GM18517 (cell line): ENCODE results near the gene VSIG4.

Experiments
- ATAC-seq: cut with Tn5 transposase; IDR thresholded peaks from one replicate; pipeline ENCODE4 v1.9.1; 2021; ENCODE audit warnings: mild to moderate bottlenecking, moderate library complexity; ENCODE audit not compliant: unreplicated experiment

The VSIG4 gene

DNA sequence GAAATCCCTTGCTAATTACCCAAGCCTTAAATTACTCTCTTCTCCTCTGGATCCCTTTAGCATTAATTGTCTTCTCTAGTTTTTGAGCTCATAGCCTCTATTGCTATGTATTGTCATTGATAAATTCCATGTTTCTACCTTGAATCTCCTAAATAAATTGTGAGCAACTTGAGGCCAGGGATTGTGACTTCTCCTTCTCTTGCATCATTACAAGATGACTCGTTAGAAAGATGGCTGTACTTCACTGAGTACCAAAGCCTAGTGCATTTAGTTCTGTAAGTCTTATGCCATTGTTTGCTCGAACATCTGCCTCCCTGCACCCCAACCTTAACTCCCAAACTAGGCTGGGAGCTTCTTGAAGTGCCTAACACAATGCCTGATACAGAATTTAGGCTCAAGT lies 15.3 kb downstream of the VSIG4 start:
- ATAC-seq: no peak

DNA sequence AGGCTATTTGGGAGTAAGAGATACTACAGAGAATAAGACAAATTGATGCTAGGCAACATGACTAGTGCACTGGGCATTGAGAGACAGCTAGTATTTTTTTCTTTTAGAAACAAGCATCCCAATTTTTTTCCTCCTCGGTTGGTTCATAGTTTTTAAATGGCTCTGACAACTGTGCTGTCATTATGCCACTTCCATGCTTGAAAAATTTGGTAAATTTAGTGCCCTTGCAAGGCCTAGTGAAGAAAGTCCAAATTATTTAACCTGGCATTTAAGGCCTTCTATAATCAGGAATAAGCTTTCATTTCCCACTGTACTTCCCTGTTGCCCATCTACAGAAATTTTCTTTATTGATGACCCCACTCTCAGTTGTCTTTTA lies 15.8 kb downstream of the VSIG4 start:
- ATAC-seq: no peak

DNA sequence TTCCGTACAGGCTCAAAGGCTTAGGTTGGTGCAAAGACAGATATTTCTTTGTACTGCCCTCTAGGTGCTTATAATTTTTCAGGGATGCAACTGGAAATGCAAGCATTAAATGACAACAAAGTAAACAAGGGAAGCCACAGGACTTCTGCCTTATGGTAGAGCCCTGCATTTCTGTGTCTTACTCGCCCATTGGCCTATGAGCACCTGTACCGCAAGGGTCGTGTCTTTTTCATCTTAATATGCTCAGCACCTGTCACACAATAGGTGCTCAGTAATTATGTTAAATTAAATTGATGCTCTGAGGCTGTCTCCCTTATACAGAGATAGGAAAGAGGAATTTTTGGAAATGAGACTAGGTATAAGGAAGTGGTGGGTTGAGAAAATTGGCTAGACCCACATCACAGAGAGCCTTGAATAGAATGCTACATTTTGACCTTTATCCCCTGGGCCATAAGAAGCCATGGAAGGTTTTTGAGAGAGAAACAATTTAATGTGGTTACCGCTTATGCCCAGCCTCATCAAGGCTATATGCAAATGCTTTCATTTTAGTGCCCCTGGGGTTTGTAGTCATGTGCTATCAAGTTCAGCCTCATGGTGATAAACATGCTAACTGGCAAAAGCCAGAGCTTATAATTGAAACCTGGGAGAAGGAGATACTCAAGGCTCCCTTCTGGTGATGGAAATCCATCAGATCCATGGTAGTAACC lies 16.3 kb downstream of the VSIG4 start:
- no peak for ATAC-seq

DNA sequence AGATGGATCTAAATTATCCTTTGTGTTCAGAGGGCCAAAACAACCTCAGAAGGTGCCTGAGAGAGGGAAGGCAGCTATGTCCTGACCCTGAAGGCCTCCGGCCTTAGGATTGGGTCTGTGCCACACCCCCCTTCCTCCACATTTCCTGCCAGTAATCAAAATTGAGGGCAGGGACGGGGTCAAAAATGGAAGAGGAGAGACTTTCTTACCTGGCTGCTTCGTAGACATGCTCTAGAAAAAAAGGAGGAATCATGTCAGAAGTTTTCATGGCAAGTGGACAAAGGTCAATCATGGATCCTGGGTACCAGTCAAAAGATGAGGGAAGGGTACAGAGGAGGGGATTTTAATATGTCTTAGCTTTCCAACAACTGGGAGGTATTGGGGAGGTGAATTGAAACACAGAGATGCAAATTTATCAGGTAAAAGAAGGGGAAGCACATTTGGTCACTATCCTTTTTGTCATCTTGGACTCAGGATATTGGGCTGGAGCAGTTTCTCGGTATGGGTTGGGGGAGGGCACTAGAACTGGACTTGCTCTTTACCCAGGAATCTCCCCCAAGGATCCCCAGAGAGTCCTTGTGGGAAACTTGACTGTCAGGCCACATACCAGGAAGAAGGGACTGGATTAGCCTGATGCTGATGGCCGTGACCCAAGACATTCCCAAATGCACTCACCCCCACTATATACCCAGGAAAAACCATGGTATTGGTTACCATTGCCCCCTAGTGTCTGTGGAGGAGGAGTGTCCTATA lies 17.1 kb downstream of the VSIG4 start:
- ATAC-seq: no peak

DNA sequence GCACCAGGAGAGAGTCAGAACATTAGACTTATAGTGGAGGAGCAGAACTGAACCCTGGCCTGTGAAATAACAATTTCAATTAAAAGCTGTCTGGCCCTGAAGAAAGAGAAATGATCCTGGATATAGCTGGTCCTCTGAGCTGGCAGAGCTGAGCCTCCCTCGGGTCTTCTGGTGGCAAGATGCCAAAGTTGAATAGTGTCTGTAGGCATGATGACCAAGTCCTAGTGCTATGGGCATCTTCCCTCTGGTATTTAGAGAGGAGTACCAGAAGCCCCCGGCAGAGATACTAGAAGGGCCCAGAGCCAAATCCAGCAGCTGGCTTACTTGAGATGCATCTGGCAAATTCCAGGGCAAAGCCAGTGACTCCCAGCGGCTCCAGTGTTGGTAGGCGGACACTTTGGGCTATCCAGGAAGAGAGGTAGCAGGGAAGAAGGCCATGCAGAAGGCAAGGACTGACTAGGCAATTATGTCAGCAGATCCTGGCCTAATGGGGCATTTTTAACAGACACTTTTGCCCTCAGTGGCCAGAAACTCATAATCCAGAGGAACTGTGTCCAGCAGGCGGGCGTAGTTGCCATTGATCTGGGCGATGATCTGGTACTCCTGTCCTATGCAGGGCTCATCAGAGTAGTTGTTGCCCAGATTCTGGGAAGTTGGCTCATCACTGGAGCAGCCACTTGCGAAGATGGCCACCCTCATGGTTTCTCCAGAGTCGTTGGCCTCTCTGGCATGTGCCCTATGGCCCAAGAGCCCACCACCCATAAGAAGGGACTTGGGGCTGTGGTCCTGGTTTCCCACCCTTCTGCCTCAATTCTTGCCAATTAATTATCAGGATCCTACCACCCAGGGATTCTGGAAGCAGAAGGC lies 17.9 kb downstream of the VSIG4 start:
- ATAC-seq: no peak

DNA sequence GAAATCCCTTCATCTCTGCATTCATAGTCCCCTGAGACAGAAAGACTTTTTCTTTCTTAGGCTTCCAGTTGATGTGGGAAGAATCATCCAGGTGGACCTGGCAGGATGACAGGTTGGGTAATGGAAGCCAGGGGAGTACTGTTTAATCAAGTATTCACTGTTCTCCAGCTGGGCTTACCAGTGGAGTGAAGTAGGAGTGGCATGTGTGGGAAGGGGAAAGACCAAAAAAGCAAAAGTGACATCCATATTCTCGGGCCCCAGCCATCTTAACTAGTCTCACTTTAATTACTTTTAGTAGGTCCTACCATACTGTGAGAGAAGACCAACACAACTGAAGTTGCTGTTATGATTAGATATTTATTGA lies 18.5 kb downstream of the VSIG4 start:
- ATAC-seq: no peak

DNA sequence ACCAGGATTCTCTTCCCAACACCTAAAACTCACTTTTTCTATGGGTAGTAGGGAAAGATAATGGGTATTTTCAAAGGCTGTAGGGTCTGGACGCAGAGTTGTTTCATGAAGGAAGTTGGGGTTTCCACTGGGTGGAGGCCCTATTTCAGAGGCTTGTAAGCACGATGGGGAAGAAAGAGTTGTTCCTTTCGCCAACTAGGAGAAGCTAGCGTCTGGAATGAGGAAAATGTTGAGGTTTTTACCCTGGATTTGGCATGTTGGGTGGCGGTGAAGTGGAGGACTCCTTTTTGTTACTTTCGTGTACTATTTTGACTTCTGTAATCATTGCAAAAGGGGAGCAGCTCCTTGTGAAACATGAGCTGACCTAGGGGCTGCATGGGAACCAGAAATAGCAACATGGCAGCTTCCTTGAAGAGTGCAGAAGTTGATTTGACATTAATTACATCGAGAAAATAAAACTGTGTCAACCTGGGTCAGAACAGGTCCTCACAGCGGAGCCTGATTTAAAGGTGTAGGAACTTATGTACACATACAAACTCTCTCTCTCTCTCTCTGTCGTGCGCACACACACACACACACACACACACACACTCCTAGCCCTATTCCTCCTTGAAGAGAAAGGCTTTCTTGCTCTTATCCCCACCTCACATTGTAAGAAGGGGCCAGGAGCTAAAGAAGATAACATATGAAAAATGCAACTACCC lies 19.1 kb downstream of the VSIG4 start:
- ATAC-seq: no peak

DNA sequence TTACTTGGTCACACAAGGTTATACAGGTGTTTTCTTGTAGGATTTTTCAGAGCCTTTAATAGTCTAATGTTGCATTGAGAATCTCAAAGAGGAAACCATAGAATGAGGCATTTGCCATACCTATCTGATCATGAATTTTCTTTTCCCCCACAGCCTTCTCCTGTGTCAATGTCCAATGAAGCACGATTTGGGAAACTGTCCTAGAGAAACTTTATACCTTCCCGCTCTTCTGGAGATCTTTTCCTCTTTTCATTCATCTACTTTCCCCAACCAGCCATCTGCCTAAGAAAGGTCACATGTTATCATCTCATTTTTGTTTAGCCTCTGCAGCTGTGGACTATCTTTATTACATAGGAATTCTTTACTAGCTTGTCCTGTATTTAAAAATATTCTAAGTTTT lies 19.9 kb downstream of the VSIG4 start:
- no peak for ATAC-seq

DNA sequence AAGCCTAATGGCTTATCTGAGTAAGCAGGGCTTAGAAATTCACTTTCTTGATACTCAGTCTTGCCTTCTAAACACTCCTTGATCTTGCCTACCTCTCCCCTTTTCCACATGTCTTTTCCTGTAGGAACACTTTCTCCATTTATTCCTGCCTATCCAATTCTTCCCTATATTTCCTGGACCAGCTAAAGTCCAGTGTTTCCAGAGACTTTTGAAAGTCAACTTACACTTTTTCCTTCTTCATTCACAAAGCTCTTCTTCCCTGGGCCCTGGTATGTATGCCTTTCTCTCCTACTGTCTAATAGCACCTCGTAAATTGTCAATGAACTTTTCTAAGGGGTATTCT lies 20.6 kb downstream of the VSIG4 start:
- no peak for ATAC-seq

DNA sequence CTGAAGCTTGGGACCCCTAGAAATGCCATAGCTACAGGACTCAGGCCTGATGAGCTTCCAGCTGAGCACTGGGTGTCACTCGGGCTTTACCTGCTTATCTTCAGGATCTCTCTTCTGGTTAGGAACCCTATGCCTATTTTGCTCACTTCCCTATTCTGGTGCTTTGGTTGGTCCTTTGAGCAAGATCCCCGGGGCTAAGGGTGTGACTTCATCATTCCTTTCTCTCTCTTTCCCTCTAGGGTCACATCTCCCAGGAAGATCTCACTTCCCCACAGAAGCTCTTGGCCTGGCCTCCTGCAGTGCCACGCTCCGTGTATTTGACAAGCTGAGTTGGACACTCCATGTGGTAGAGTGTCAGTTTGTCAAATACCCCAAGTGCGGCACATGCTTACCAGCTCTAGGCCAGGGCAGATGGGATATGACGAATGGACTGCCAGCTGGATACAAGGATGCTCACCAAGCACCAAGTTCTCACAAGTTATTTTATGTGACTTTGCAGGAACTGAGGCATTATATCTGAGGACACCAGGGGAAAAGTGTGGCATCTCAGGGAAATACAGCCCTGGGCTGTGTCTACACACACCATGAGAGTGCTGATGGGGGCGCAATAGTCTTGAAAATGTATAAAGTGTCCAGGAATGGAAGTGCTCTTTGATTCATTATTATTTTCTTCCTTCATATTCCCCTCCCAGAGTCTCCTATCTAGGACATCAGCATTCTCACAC lies 21.1 kb downstream of the VSIG4 start:
- no peak for ATAC-seq

DNA sequence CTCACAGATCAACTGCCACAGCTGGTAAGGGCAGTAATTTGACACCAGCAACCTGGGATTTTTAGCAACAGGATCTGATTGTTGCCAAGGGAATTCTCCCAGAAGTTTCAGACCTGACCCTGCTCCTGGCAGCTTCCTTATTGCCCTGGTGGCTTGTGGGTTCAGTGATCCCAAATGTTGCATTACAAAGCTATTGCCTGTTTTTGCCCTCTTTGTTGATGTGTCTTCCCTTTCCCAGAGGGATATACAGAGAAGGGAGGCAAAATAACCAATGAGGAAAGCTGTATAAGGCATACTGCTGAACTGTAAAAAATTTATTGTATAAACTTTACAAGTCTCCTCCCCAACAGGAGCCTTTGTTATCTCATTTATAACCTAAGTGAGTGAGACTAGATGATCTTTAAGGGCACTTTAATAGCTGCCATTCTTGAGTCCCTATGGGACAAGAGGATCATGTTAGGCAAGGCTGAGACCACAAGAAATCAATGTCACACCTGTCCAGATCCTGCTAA lies 22.2 kb downstream of the VSIG4 start:
- ATAC-seq: no peak

DNA sequence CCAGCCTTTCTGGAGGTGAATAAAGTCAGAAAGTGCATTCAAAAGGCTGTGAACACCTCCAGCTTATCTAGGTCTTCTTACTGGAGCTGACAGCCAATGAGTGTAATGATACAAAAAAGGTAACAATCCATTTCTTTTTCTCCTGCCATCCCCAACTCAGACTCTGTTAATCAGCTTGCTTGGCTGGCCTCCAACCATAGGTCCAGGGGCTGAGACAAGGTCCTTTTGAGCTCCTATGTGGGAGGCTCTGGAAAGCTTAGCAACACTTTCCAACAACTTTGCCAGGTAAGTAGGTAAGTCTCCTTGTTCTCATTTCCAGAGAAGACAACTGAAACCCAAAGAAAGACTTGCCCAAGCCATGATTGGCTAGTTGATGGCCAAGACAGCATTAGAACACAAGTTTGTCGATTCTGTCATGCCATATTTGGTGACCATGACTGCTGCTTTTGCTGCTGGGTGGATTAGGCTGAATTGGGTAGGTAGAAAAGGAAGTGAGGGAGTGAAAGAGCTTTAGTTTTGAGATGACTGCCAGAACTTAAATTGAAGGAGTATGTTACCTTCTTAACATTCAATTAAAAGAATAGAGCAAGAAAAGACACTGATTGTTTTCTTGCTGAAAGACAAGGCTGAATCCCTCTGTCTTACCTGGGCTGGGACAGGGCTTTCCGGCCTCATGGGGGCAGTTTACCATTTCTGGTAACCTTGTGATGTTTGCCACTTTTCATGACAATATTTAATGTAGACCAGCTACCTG lies 22.8 kb downstream of the VSIG4 start:
- ATAC-seq: peak; percentile 41

DNA sequence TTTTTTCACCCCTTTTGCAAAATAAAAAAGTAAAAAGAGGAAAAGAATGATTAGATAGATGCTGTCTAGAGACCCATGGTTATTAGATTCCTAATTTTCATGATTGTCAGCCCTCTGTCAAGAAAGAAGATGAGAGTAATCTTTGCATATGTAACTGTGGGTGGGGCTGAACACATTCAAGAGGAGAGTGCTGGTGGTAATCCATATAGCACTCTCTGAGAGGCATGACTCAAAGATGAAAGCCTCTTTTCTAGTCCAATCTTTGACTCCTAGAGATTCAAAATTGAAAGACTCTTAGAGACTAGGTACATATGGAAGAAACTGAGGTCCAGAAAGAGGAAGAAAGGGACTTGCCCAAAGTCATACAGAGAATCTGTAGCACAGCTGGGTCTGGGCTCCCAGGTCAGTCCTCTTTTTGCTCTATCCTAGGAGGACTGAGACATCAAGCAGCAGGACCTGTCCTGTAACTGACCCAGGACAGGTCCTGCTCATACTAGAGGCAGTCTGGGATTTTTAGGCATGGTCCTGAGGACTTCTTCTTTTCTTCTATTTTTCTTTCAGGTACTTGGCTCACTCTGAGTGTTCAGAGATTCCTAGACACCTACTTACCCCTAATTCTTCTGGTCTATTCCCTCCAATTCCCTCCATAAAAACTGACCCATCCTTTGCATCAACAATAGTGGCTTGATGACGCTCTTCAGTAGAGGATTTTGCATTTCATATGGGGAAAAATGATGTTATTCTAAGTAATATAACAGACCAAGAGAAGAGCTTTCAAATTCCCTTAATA lies 23.8 kb downstream of the VSIG4 start:
- peak; percentile 30 for ATAC-seq

DNA sequence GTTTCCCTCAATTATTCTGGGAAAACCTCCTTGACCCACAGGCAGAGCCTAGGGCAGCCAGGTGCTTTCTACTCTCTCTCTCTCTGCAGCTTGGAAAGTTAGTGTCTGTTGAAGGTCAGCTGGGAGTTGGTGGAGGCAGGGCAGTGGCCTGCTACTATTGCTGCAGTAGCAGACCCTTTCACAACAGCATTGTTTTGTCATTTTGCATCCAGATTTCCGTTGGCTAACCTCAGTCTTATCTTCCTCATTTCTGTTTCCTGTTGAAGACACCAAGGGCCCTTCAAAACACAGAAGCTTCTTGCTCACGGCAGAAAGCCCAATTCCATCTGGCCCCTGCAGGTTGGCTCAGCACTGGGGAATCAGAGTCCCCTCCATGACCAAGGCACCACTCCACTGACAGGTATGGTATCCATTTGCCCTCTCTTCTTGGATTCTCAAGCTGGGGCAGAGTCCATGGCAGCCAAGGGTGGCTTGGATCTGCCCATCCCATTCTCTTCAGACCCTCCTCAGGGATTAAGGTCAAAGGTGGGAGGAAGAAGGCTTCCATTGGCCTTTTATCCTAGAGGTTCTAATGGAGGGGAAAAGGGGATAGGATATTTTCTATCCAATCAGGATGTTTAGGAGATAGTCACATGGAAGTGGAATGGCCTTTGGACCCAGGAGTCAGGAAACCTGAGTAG lies 24.6 kb downstream of the VSIG4 start:
- peak; percentile 38 for ATAC-seq

DNA sequence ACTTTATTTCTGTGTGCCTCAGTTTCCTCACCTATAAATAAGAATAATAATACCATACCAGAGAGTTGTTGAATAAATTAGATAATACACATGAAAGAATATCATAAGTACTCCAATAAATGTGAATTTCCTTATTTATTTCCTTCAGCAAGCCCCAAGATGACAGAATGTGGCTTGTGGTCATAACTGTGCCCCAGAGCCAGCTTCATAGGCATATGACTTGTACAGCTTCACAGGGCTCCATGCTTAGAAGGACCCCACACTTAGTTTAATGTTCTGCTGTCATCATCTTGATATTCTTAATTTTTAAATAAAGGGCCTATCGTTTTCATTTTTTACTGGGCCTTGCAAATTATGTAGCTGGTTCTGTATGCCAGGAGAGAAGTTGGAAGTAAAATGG lies 25.3 kb downstream of the VSIG4 start:
- ATAC-seq: no peak

DNA sequence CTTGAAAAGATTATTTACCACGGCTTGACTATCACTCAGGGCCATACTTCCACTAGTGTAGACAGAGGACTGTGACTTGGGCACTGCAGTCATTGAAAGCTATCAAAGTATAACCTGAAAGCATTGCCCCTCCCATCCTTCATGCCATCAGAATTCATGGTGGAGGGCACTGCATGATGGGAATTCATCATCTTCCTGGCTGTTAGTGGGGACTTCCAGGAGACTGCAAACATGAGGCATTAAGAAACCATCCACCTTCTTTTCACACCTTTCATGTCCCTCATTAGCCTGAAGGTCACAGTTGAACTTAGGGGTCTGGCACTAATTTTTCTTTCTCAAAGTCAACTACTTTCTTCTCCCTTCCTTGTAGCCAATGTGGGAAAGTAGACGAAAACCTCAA lies 25.8 kb downstream of the VSIG4 start:
- no peak for ATAC-seq

DNA sequence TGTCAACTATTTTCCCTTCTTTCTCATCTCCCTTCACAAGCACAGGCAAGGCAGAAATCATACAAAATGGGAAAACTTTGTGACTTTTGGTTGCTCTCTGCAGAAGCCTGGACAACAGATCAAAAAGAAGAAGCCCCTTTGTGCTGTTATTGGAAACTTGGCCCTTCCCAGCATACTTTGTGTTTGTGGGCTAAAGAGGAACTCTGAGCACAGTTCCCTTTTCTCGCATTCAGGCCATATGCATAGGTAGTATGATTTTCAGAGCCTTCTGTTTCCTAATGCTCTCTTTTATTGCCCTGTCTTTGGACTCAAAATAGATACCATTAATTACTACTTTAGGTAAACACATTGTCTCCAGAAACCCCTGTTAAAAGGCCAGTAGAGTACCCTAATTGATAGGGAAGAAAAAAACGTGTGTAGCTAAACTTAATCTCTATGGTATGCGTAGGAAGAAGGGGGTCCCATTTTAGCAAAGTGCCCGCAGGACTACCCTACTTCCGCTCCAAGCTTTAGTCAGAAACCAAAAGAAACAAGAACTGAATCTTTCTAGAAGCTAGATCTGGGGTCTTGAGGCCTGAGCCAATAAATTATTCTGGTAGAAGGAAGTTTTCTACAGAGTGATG lies 26.6 kb downstream of the VSIG4 start:
- ATAC-seq: peak; percentile 33

DNA sequence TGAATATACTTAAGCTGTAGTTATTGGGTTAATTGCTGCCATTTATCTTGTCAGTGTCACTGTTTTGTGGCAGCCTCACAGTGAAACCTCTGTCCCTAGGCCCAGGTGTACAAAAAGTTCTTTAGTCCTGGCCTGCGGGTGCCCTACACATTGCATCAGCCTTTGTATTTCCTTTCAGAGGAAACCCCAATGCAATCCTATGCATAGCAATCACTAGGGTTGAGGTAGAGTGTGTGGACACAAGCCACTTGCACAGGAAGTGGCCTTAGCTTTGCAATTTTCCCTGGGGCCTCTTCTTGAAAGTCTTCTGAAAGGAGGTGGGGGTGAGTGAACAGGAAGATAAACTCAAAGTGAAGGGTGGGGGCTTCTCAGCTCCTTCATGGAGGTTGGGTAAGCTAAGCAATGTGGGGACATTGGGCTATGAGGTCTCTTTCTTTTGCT lies 27.8 kb downstream of the VSIG4 start:
- ATAC-seq: peak; percentile 49
